Uterus (tissue), 2 donors: ENCODE data around the gene CACNA2D1.

Experiments used
- POLR2A ChIP-seq, 2 donors: fragments of 450-650 bp; IDR thresholded peaks; one replicate each; pipeline ENCODE4 v1.6.1; 2016; ENCODE audit warnings: antibody characterized with exemption in 2 of 2, mild to moderate bottlenecking in 1 of 2, moderate library complexity in 1 of 2
- TF ChIP-seq, protein P1 (sequence below), 4 experiments: fragments of 200-600 bp in 2 of 4; fragments of 450-650 bp in 2 of 4; sonication (generic) in 2 of 4; IDR thresholded peaks; one replicate each; pipeline ENCODE4 v1.5.1; 2016 to 2019; ENCODE audit warnings: antibody characterized with exemption in 4 of 4, mild to moderate bottlenecking in 2 of 4, moderate library complexity in 1 of 4

DNA sequence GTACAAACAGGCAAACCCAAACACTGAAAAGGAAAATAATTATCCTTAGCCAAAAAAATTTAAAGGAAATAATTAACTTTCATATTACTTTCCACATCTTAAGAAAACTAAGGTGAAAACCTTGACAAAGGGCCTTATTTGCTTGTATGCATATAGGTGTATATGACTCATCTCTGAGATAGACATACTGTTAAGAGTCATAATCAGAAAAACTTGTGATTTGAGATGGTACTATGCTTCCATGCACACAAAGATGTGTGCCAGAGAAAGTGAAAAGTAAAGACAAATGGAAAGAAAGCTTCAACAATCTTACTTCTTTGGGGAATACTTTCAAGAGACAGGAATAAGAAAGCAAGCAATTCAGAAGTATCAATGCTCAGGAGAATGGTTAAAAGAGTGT, 3.3 kb upstream of the CACNA2D1 start:
- TF ChIP-seq, protein P1, sequence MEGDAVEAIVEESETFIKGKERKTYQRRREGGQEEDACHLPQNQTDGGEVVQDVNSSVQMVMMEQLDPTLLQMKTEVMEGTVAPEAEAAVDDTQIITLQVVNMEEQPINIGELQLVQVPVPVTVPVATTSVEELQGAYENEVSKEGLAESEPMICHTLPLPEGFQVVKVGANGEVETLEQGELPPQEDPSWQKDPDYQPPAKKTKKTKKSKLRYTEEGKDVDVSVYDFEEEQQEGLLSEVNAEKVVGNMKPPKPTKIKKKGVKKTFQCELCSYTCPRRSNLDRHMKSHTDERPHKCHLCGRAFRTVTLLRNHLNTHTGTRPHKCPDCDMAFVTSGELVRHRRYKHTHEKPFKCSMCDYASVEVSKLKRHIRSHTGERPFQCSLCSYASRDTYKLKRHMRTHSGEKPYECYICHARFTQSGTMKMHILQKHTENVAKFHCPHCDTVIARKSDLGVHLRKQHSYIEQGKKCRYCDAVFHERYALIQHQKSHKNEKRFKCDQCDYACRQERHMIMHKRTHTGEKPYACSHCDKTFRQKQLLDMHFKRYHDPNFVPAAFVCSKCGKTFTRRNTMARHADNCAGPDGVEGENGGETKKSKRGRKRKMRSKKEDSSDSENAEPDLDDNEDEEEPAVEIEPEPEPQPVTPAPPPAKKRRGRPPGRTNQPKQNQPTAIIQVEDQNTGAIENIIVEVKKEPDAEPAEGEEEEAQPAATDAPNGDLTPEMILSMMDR (IDR thresholded peaks at IDR 0.05) = no peak
- TF ChIP-seq POLR2A (IDR thresholded peaks at IDR 0.05) = no peak
